Spleen (tissue), 7 donors: ENCODE data around the gene PIGO.
A peak's percentile ranks its signal among the peaks of the same experiment; 100 is the strongest.

ENCODE experiments used
- POLR2A ChIP-seq, 3 donors: fragments of 450-650 bp; IDR thresholded peaks; one replicate each; pipeline ENCODE4 v1.5.1; 2017; ENCODE audit warnings: antibody characterized with exemption in 3 of 3, mild to moderate bottlenecking in 1 of 3
- POLR2AphosphoS5 ChIP-seq, 3 donors: sonication (generic); formaldehyde crosslinking; IDR thresholded peaks; one replicate each; pipeline ENCODE4 v1.5.1; 2017; ENCODE audit warnings: antibody characterized with exemption in 3 of 3
- TF ChIP-seq, protein P1 (sequence below), 11 experiments: fragments of 200-600 bp in 7 of 11; fragments of 450-650 bp in 4 of 11; sonication (generic) in 4 of 11; IDR thresholded peaks in 8 of 11; conservative IDR thresholded peaks in 3 of 11; 1 replicate in 7 of 11; 2 replicates in 4 of 11; pipeline versions ENCODE4 v1.4.0 to v1.8.0; 2016 to 2021; ENCODE audit warnings: antibody characterized with exemption in 11 of 11, inconsistent platforms in 4 of 11, mild to moderate bottlenecking in 1 of 11
- donor health status: DM: no; HTN: no; CAD: no; lungs with moderate emphysema.
- donor health status: DM: no; HTN: no; CAD: no.
- donor health status: DM: no; HTN: no; CAD: no.

DNA sequence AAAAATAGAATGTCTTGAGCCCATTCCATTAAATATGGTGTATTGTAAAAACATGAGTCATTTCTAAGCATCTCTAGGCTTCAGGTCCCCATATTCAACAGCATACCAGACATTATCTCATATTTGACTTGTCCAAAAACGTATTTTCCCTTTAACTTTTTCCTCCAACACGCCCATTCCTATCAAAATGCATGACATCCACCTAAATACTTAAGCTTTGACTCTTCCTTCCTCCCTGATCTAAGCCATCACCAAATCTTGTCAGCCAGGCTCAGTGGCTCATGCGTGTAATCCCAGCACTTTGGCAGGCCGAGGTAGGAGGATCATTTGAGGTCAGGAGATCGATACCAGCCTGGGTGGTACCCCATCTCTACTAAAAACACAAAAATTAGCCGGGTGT is 47.9 kb downstream of the PIGO start:
- TF ChIP-seq POLR2A (IDR thresholded peaks at IDR 0.05) (no peak), POLR2AphosphoS5 (IDR thresholded peaks at IDR 0.05) (peak in 1 of 3 donors; percentile 5)
- TF ChIP-seq, protein P1, sequence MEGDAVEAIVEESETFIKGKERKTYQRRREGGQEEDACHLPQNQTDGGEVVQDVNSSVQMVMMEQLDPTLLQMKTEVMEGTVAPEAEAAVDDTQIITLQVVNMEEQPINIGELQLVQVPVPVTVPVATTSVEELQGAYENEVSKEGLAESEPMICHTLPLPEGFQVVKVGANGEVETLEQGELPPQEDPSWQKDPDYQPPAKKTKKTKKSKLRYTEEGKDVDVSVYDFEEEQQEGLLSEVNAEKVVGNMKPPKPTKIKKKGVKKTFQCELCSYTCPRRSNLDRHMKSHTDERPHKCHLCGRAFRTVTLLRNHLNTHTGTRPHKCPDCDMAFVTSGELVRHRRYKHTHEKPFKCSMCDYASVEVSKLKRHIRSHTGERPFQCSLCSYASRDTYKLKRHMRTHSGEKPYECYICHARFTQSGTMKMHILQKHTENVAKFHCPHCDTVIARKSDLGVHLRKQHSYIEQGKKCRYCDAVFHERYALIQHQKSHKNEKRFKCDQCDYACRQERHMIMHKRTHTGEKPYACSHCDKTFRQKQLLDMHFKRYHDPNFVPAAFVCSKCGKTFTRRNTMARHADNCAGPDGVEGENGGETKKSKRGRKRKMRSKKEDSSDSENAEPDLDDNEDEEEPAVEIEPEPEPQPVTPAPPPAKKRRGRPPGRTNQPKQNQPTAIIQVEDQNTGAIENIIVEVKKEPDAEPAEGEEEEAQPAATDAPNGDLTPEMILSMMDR (IDR thresholded peaks at IDR 0.05 in 8 of 11, conservative IDR thresholded peaks at IDR 0.05 in 3 of 11): no peak
